NK-92 (cell line): ENCODE results near the gene CD93.

Experiments used
- DNase-seq: peaks from one replicate; lab custom pipeline; 2025; ENCODE audit not compliant: unreplicated experiment; lab: John Stamatoyannopoulos, UW

Gene CD93

GRCh38 chr20:23120936-23121750 is 35.0 kb upstream of the CD93 start:
- DNase-seq = no peak

- DNase-seq = no peak
Observed at GRCh38 chr20:23120261-23120660, 34.1 kb upstream of the CD93 start.

- DNase-seq = no peak
Observed at GRCh38 chr20:23119456-23120216, 33.5 kb upstream of the CD93 start.

GRCh38 chr20:23118766-23119165 is 32.6 kb upstream of the CD93 start:
- DNase-seq = no peak

GRCh38 chr20:23118144-23118543 is 32.0 kb upstream of the CD93 start:
- DNase-seq = no peak

GRCh38 chr20:23117738-23118137 is 31.6 kb upstream of the CD93 start:
- DNase-seq = no peak

GRCh38 chr20:23116311-23117089 is 30.4 kb upstream of the CD93 start:
- no peak for DNase-seq

- no peak for DNase-seq
Observed at GRCh38 chr20:23115822-23116221, 29.7 kb upstream of the CD93 start.

GRCh38 chr20:23114448-23115082 is 28.4 kb upstream of the CD93 start:
- DNase-seq = no peak

GRCh38 chr20:23114018-23114417 is 27.9 kb upstream of the CD93 start:
- no peak for DNase-seq

- DNase-seq = no peak
Observed at GRCh38 chr20:23112595-23112994, 26.5 kb upstream of the CD93 start.

- no peak for DNase-seq
Observed at GRCh38 chr20:23111944-23112342, 25.8 kb upstream of the CD93 start.

GRCh38 chr20:23111307-23111943 is 25.3 kb upstream of the CD93 start:
- DNase-seq = no peak

- no peak for DNase-seq
Observed at GRCh38 chr20:23108871-23109270, 22.7 kb upstream of the CD93 start.

GRCh38 chr20:23107466-23107865 is 21.3 kb upstream of the CD93 start:
- no peak for DNase-seq

- DNase-seq = no peak
Observed at GRCh38 chr20:23106271-23106851, 20.2 kb upstream of the CD93 start.

GRCh38 chr20:23105193-23105592 is 19.1 kb upstream of the CD93 start:
- DNase-seq = no peak

- DNase-seq = no peak
Observed at GRCh38 chr20:23103284-23104018, 17.3 kb upstream of the CD93 start.

GRCh38 chr20:23101696-23102406 is 15.7 kb upstream of the CD93 start:
- DNase-seq = no peak
